GM19397 (cell line): ENCODE measurements around the gene THSD7A.

Experiments used
- ATAC-seq: cut with Tn5 transposase; IDR thresholded peaks from one replicate; pipeline ENCODE4 v1.9.1; 2021; ENCODE audit warnings: mild to moderate bottlenecking, moderate library complexity; ENCODE audit not compliant: unreplicated experiment

Gene THSD7A

DNA sequence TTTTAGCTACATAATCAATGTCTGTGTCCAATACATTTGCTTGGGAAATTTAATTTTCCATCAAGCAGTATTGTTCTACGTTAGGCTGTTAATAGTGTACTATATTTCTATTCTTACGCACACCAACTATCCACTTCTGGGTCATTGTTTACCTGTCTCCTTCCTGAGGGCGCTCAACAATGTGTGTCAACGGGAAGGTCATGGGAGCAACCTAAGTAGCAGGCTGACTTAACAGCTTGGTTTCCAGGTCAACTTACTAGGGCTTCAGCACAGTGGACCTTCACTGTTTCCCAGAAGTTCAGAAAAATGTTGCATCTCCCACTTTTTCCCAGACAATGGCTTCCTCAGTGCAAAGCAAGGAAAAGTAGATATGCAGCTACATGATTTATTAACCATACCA lies 13.7 kb downstream of the THSD7A start:
- no peak for ATAC-seq

GRCh38 chr7:11817111-11817740 lies 14.8 kb downstream of the THSD7A start:
- no peak for ATAC-seq

- no peak for ATAC-seq
Measured at GRCh38 chr7:11811709-11812108, 20.3 kb downstream of the THSD7A start.

GRCh38 chr7:11810043-11810625 lies 21.9 kb downstream of the THSD7A start:
- ATAC-seq = no peak

GRCh38 chr7:11807000-11807399 lies 25.0 kb downstream of the THSD7A start:
- no peak for ATAC-seq

DNA sequence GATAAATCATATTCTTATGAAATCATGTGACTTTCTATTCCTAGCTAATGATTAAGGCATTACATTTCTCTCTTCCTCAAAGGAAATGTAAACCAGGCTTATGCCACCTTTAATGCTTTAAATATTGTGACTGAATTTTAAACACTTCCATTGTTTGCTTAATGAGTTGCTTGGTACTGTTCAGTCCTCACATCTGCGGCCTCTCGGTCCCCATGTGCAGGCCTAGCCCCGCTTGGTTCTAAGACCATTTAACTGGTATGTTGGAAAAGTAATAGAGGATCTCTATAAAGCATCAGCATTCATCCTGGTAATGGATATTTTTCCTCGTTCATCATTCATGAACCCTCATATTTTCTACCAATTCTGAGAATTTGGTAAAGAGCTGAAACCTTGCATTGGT lies 27.4 kb downstream of the THSD7A start:
- ATAC-seq = no peak

DNA sequence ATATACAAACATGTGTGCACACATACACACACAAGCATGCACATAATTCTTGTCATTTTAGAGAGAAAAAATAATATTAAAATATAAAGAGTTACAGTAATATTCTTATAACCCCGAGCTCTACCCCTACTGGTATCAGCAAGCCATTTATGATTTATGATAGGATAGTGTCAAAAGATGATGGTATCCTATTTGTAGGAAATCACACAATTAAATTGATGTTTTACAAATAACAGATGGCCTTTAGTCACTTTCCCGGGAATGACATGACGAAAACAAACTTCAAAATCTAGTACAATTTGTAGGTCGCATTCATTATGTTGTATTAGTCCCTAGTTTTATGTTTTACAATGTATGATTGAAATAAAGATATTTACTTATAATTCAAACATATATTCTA lies 36.8 kb downstream of the THSD7A start:
- ATAC-seq = no peak

GRCh38 chr7:11792166-11792565 lies 39.8 kb downstream of the THSD7A start:
- ATAC-seq = no peak

- no peak for ATAC-seq
Measured at GRCh38 chr7:11788568-11788967, 43.4 kb downstream of the THSD7A start.

- ATAC-seq = no peak
Measured at GRCh38 chr7:11787534-11787933, 44.5 kb downstream of the THSD7A start.

GRCh38 chr7:11786186-11786585 lies 45.8 kb downstream of the THSD7A start:
- no peak for ATAC-seq

- ATAC-seq = no peak
Measured at GRCh38 chr7:11784769-11785536, 47.0 kb downstream of the THSD7A start.

DNA sequence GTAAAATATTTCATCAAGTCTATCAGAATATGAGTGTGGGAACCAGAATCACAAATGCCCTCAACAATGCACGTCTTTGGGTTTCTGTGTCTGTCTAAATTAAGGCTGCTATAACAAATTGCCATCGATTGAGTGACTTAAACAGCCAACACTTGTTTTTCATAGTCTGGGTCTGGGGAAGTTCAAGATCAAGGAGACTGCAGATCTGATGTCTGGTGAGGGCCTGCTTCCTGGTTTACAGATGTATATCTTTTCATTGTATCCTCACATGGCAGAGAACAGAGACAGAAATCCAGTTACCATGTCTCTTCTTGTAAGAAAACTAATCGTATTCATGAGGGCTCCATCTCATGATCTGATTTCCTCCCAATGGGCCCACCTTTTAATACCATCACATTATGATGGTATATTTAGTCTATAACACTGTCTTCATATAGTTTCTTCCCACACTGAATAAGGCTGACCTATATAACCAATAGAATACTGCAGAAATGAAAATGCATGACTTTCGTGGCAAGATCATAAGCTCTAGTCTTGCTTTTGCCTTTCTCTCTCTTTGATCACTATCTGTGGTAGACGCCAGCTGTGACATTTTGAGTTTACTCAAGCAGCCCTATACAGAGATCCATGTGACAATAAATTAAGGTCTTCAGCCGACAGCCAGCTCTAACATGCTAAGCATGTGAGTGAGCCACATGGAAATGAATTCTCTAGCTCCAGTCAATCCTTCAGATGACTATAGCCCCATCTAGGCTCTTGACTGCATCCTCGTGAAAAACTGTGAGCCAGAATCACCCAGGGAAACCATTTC lies 51.9 kb downstream of the THSD7A start:
- ATAC-seq = no peak

DNA sequence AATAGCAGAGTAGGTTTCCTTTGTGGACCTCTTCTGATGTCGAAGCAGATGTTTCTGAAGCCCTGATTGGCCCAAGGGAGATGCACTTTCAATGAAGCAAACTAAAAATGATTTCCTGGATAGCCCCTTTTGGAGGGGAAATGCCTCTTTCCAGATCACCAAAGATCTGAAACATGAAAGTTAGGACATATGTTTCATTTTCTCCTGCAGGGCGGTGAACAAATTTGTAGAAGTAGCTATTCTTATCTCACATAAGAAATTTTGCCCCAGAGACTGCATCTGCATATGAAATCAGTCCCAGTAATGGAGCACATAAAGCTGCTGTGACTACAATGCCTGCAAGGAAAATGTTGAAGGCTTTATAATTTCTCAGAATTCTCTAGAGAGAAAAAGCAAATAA lies 56.0 kb downstream of the THSD7A start:
- no peak for ATAC-seq

DNA sequence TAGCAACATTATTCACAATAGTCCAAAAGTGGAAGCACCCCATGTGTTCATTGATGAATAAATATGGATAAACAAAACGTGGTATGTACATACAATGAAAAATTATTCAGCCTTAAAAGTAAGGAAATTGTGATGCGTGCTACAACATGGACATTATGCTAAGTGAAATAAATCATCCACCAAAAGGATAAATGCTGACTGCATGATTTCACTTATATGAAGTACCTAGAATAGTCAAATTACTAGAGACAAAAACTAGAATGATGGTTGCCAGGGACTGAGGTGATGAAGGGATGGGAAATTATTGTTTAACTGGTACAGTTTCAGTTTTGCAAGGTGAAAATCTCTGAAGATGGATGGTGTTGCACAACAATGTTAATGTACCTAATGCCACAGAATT lies 56.6 kb downstream of the THSD7A start:
- ATAC-seq = no peak

DNA sequence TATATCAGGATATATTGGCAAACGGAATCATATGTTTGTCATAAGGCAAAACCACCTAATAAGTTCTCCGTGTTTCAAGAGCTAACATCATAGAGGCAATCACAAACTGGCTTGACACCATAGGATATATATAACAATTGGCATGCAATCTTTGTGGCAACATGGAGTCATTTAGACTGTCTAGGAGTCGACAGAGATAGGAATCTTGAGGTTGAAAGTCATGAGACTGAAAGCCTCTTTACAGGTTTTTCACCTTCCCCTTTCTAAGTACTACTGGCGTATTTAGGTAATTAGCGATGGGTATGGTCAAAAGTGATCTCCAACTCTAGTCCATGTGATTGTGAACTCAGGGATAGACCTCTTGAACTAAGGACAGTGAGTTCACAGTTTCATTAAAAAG lies 63.7 kb downstream of the THSD7A start:
- ATAC-seq = no peak

- no peak for ATAC-seq
Measured at GRCh38 chr7:11767148-11767547, 64.8 kb downstream of the THSD7A start.

GRCh38 chr7:11760372-11760771 lies 71.6 kb downstream of the THSD7A start:
- no peak for ATAC-seq

DNA sequence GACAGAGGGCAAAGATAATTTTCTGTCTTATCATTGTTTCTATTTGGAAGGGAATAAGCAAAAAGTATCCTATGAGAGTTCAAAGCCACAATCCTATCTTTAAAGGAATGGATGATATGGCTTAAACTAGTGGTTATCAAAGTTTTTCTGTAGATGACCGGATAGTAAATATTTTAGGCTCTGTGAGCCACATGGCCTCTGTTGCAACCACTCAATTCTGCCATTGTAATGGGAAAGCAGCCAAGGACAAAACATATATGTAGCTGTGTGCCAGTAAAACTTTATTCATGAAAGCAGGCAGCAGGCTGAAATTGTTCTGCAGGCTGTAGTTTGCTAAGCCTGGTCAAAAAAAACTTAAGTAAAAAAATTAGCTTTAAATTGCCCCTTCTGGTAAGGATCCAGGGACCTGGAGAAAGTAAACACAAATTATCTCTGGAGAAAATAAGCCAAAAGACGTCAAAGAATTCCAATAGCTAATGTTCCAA lies 73.3 kb downstream of the THSD7A start:
- ATAC-seq = no peak

DNA sequence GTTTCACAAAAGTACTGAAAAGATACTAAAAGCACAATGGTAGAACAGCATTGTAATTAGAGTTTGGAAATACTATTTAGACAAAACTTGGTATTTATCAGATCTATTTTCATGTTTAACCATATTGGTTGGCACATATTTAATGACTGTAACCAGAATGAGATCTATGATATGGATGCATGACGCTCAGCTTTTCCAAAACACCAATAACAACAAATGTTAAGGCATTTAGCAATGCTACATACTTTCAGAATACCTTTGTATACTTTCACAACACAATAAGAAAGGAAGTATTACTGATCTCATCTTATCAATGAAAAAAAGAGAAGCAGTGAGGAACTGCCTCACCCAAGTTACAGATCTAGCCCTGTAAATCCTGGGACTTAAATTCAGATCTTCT lies 74.8 kb downstream of the THSD7A start:
- ATAC-seq = no peak

- no peak for ATAC-seq
Measured at GRCh38 chr7:11754933-11755332, 77.1 kb downstream of the THSD7A start.
